Testis (tissue), 2 donors: ENCODE data around the gene CTBP1.

Source experiments
- CTCF ChIP-seq, 3 experiments: fragments of 450-650 bp in 2 of 3; fragments of 200-600 bp in 1 of 3; sonication (generic) in 1 of 3; IDR thresholded peaks; one replicate each; pipeline ENCODE4 v1.5.1; 2016 to 2019; ENCODE audit warnings: antibody characterized with exemption in 3 of 3, mild to moderate bottlenecking in 2 of 3, moderate library complexity in 1 of 3
- POLR2A ChIP-seq: fragments of 450-650 bp; IDR thresholded peaks from one replicate; pipeline ENCODE4 v1.6.1; 2017; ENCODE audit warnings: antibody characterized with exemption, mild to moderate bottlenecking, moderate library complexity

GRCh38 chr4:1264942-1265341 lies 16.0 kb upstream of the CTBP1 start:
- no peak for TF ChIP-seq CTCF (IDR thresholded peaks at IDR 0.05)
- TF ChIP-seq POLR2A, result no peak
